ENCODE data around the gene ITGA5. TPM values are rescaled to one million over a fixed set of nuclear protein-coding genes. Genes with fewer than 3 reads are reported as not detected.

Gene ITGA5
- total and polyA plus RNA-seq, 2 of the 13 experiments (the other 11 are each of a cell fraction or from before 2014, with no cell fraction given), result 0.20 to 0.40 TPM

DNA sequence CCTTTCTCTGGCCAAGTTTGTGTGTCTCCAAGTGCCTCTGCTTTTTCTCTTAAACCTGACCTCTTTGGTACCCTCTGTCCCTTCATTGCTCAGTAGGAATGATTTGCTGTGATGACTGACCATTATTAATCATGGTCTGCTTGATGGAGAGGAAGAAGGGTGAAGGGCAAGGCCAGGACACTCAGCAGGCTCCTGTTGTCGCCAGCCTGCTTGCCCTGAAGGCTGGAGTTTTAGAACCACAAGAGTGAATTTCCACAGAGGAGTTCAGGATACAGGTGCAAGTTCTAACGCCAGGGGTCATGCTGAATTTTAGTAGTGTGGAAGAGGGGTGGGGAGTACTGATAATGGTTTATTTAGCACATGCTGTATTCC, 2.8 kb upstream of the ITGA5 start:
- Histone ChIP-seq H3K27ac (ENCODE audit: extremely low read length, insufficient read depth, low read length) (no peak overlapping the region), H3K4me3 (replicated peaks in 1 of 3; ENCODE audit: insufficient read depth in 1 of 3, low read depth in 2 of 3, low read length in 3 of 3) (no peak overlapping the region), H3K9me3 (ENCODE audit: low read length) (no peaks in the 10 kb centered on the region), H3K36me3 (replicated peaks in 1 of 2; ENCODE audit: control insufficient read depth in 1 of 2, insufficient read depth in 2 of 2, low read length in 2 of 2) (no peaks in the 10 kb centered on the region), H3K4me1 (ENCODE audit: insufficient read depth, low read length) (peaks cover 6% of the 10 kb centered on the region; the same call in 1 of the 2 replicates), H3K27me3 (ENCODE audit: control insufficient read depth in 1 of 2, insufficient read depth in 2 of 2, low read length in 2 of 2) (peaks cover 13 to 55% of the 10 kb centered on the region in 2 experiments; a peak in 3 of 5 replicates), H3K4me2 (ENCODE audit: low read depth, low read length) (no peak overlapping the region), H3K9ac (ENCODE audit: insufficient read depth, low read depth, low read length) (no peak overlapping the region), H4K20me1 (ENCODE audit: insufficient read depth, low read length) (no peaks in the 10 kb centered on the region), H2AFZ (ENCODE audit: low read length) (no peak overlapping the region), H3K79me2 (ENCODE audit: insufficient read depth, low read length) (no peaks in the 10 kb centered on the region)
- TF ChIP-seq ZNF782 (CRISPR knock-in tag; IDR thresholded peaks at IDR 0.05; ENCODE audit: borderline replicate concordance), result no peak
- BruUV-seq (replicated peaks), result no TSS peak
- ChIA-PET POLR2A (no interaction called here), CTCF (ENCODE audit: low intra/inter-chr PET ratio, low total read pairs) (no interaction called here)
- DNase-seq (ENCODE audit: low spot score) (no peak), FAIRE-seq (no peak), ATAC-seq (no peak)
- intact Hi-C loops (cut with micrococcal nuclease; ENCODE audit: unreplicated experiment) (no loop called here), in situ Hi-C loops (cut with HindIII; ENCODE audit: extremely low pct_ligation_motif_present, low pct_unique_long_range_greater_than_20kb) (no loop called here)
- WGBS (ENCODE audit: low lambda C conversion rate), result 46% methylated on average over 2 of the region's 2 CpGs

- Histone ChIP-seq H3K36me3 (replicated peaks in 1 of 2; ENCODE audit: control insufficient read depth in 1 of 2, insufficient read depth in 2 of 2, low read length in 2 of 2) (no peaks in the 10 kb centered on the region), H3K4me1 (ENCODE audit: insufficient read depth, low read length) (peaks cover 6% of the 10 kb centered on the region; the same call in 1 of the 2 replicates), H3K27me3 (ENCODE audit: control insufficient read depth in 1 of 2, insufficient read depth in 2 of 2, low read length in 2 of 2) (peaks cover 13 to 56% of the 10 kb centered on the region in 2 experiments; a peak in 3 of 5 replicates), H3K4me2 (ENCODE audit: low read depth, low read length) (no peak overlapping the region), H3K79me2 (ENCODE audit: insufficient read depth, low read length) (no peaks in the 10 kb centered on the region), H2AFZ (ENCODE audit: low read length) (no peak overlapping the region), H4K20me1 (ENCODE audit: insufficient read depth, low read length) (no peaks in the 10 kb centered on the region), H3K4me3 (replicated peaks in 1 of 3; ENCODE audit: insufficient read depth in 1 of 3, low read depth in 2 of 3, low read length in 3 of 3) (no peak overlapping the region), H3K9me3 (ENCODE audit: low read length) (no peaks in the 10 kb centered on the region), H3K9ac (ENCODE audit: insufficient read depth, low read depth, low read length) (no peak overlapping the region), H3K27ac (ENCODE audit: extremely low read length, insufficient read depth, low read length) (no peak overlapping the region)
- no TSS peak for BruUV-seq (replicated peaks)
- DNase-seq (ENCODE audit: low spot score) (no peak), ATAC-seq (no peak), FAIRE-seq (no peak)
- intact Hi-C loops (cut with micrococcal nuclease; ENCODE audit: unreplicated experiment) (no loop called here), in situ Hi-C loops (cut with HindIII; ENCODE audit: extremely low pct_ligation_motif_present, low pct_unique_long_range_greater_than_20kb) (no loop called here)
- CTCF ChIA-PET (ENCODE audit: low intra/inter-chr PET ratio, low total read pairs), result no interaction called here
- POLR2A ChIA-PET, result no interaction called here
- WGBS (ENCODE audit: low lambda C conversion rate), result 34% methylated on average over 4 of the region's 4 CpGs
- TF ChIP-seq NFE2L1 (CRISPR knock-in tag; IDR thresholded peaks at IDR 0.05; ENCODE audit: borderline replicate concordance) (no peak), NR2F2 (IDR thresholded peaks at IDR 0.05; ENCODE audit: borderline replicate concordance, low read depth) (no peak), TAF1 (CRISPR knock-in tag; IDR thresholded peaks at IDR 0.05) (no peak), EEA1 (CRISPR knock-in tag; IDR thresholded peaks at IDR 0.05; ENCODE audit: borderline replicate concordance) (no peak), GABPB1 (CRISPR knock-in tag; IDR thresholded peaks at IDR 0.05) (no peak), PPARG (CRISPR knock-in tag; conservative IDR thresholded peaks at IDR 0.05) (no peak), ZNF350 (CRISPR knock-in tag; IDR thresholded peaks at IDR 0.05; ENCODE audit: borderline replicate concordance, low read depth) (no peak), ARHGAP35 (CRISPR knock-in tag; IDR thresholded peaks at IDR 0.05; ENCODE audit: borderline replicate concordance) (no peak), NFKBIZ (CRISPR knock-in tag; IDR thresholded peaks at IDR 0.05) (no peak)
- TF ChIP-seq, protein P1, sequence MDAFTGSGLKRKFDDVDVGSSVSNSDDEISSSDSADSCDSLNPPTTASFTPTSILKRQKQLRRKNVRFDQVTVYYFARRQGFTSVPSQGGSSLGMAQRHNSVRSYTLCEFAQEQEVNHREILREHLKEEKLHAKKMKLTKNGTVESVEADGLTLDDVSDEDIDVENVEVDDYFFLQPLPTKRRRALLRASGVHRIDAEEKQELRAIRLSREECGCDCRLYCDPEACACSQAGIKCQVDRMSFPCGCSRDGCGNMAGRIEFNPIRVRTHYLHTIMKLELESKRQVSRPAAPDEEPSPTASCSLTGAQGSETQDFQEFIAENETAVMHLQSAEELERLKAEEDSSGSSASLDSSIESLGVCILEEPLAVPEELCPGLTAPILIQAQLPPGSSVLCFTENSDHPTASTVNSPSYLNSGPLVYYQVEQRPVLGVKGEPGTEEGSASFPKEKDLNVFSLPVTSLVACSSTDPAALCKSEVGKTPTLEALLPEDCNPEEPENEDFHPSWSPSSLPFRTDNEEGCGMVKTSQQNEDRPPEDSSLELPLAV (CRISPR knock-in tag; conservative IDR thresholded peaks at IDR 0.05; ENCODE audit: low read depth), result no peak
- TF ChIP-seq, protein P2, sequence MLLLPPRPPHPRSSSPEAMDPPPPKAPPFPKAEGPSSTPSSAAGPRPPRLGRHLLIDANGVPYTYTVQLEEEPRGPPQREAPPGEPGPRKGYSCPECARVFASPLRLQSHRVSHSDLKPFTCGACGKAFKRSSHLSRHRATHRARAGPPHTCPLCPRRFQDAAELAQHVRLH (CRISPR knock-in tag; IDR thresholded peaks at IDR 0.05; ENCODE audit: borderline replicate concordance, low read depth), result no peak
- TF ChIP-seq, protein P3, sequence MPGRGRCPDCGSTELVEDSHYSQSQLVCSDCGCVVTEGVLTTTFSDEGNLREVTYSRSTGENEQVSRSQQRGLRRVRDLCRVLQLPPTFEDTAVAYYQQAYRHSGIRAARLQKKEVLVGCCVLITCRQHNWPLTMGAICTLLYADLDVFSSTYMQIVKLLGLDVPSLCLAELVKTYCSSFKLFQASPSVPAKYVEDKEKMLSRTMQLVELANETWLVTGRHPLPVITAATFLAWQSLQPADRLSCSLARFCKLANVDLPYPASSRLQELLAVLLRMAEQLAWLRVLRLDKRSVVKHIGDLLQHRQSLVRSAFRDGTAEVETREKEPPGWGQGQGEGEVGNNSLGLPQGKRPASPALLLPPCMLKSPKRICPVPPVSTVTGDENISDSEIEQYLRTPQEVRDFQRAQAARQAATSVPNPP (CRISPR knock-in tag; IDR thresholded peaks at IDR 0.05), result no peak
Measured at GRCh38 chr12:54421175-54421878, 2.3 kb upstream of the ITGA5 start.
